GM12878 (cell line): Measurements from ENCODE around the gene RAP1GAP. TPM values are rescaled to one million over a fixed set of nuclear protein-coding genes. Genes with fewer than 3 reads are reported as not detected.
A peak's percentile ranks its signal among the peaks of the same experiment; 100 is the strongest.

Source experiments
- ATAC-seq: fragments of 200-7000 bp; cut with Tn5 transposase; 3 replicates; pipeline ENCODE4 v1.9.1; 2020; ENCODE audit warnings: mild to moderate bottlenecking, moderate library complexity
- BruUV-seq: library from RNA; stranded (reverse); fragments of 400-500 nt; replicated peaks from 2 replicates; lab custom pipeline; 2021; lab: Mats Ljungman, UMichigan
- CTCF ChIA-PET: fragments of 300-600 bp; sonication (Branson Sonifier 250); formaldehyde crosslinking; extraction: SDS; loops from one replicate; lab custom pipeline; 2021; ENCODE audit warnings: inconsistent platforms; lab: Yijun Ruan, JAX
- POLR2A ChIA-PET: fragments of 350-600 bp; formaldehyde crosslinking; extraction: SDS; loops from one replicate; lab custom pipeline; 2021; ENCODE audit warnings: inconsistent platforms; lab: Charles Lee
- RAD21 ChIA-PET: fragments of 300-600 bp; sonication (Branson Sonifier 250); formaldehyde crosslinking; loops from one replicate; lab custom pipeline; 2023; ENCODE audit warnings: antibody characterized with exemption; ENCODE audit not compliant: unreplicated experiment; lab: Charles Lee
- SMC1A ChIA-PET: fragments of 300-600 bp; sonication (Branson Sonifier 250); formaldehyde crosslinking; loops from one replicate; lab custom pipeline; 2023; ENCODE audit not compliant: unreplicated experiment, uncharacterized antibody; lab: Charles Lee
- DNase-seq: peaks from one replicate; pipeline ENCODE4 v3.0.0-alpha.2; 2011; ENCODE audit warnings: low read depth, low spot score
- FAIRE-seq: peaks from 3 replicates; lab custom pipeline; 2011; peaks lifted over from hg19 to GRCh38; lab: Jason Lieb, UNC
- H2AFZ ChIP-seq: 2 replicates; pipeline ENCODE4 v1.6.0; 2011; ENCODE audit warnings: low read depth, low read length, control low read depth; ENCODE audit not compliant: control insufficient read depth
- H3K27ac ChIP-seq: 2 replicates; pipeline ENCODE4 v1.5.1; 2011; ENCODE audit warnings: control low read depth; ENCODE audit not compliant: control insufficient read depth, insufficient read depth
- H3K27me3 ChIP-seq, 2 experiments: replicated peaks in 1 of 2; 2 replicates each; pipeline versions ENCODE4 v1.6.0 to v1.6.1; 2011; ENCODE audit warnings: low read length in 1 of 2; ENCODE audit not compliant: control insufficient read depth in 2 of 2, insufficient read depth in 2 of 2
- H3K36me3 ChIP-seq, 2 experiments: 2 replicates each; pipeline ENCODE4 v1.5.1; 2011; ENCODE audit warnings: low read length in 1 of 2; ENCODE audit not compliant: control insufficient read depth in 2 of 2, insufficient read depth in 2 of 2
- H3K4me1 ChIP-seq: 2 replicates; pipeline ENCODE4 v1.6.1; 2011; ENCODE audit warnings: mild to moderate bottlenecking, low read length, moderate library complexity, mixed read lengths; ENCODE audit not compliant: control insufficient read depth, insufficient read depth
- H3K4me2 ChIP-seq: 2 replicates; pipeline ENCODE4 v1.6.0; 2011; ENCODE audit warnings: control low read depth; ENCODE audit not compliant: control insufficient read depth, insufficient read depth
- H3K4me3 ChIP-seq: fragments of 200-600 bp; sonication (generic); 2 replicates; pipeline ENCODE4 v1.5.1; 2016
- H3K79me2 ChIP-seq: 2 replicates; pipeline ENCODE4 v1.6.0; 2011; ENCODE audit warnings: low read length; ENCODE audit not compliant: control insufficient read depth, insufficient read depth
- H3K9ac ChIP-seq: 2 replicates; pipeline ENCODE4 v1.8.0; 2011; ENCODE audit warnings: low read length, control low read depth, mixed read lengths; ENCODE audit not compliant: control insufficient read depth, insufficient read depth
- H3K9me3 ChIP-seq: replicated peaks from 3 replicates; pipeline ENCODE4 v1.5.1; 2011; ENCODE audit warnings: mild to moderate bottlenecking, low read length; ENCODE audit not compliant: control insufficient read depth, insufficient read depth
- H4K20me1 ChIP-seq: 2 replicates; pipeline ENCODE4 v1.6.0; 2011; ENCODE audit not compliant: control insufficient read depth, insufficient read depth
- EP300 ChIP-seq, 2 experiments: fragments of 150-350 bp in 1 of 2; IDR thresholded peaks; 2 replicates each; pipeline ENCODE4 v1.6.1; 2011 to 2012; ENCODE audit warnings: low read depth in 2 of 2, low read length in 2 of 2, borderline replicate concordance in 1 of 2, improper control_type of control experiment in 1 of 2, inconsistent platforms in 1 of 2; ENCODE audit not compliant: control insufficient read depth in 1 of 2
- ETV6 ChIP-seq, 2 experiments: fragments of 450-650 bp in 1 of 2; IDR thresholded peaks in 1 of 2; conservative IDR thresholded peaks in 1 of 2; 2 replicates each; pipeline ENCODE4 v1.6.1; 2014; ENCODE audit warnings: antibody characterized with exemption in 1 of 2, borderline replicate concordance in 1 of 2, low read depth in 1 of 2, mild to moderate bottlenecking in 1 of 2, moderate library complexity in 1 of 2
- KAT2A ChIP-seq: conservative IDR thresholded peaks from 2 replicates; pipeline ENCODE4 v1.6.1; 2011; ENCODE audit warnings: low read depth, low read length; ENCODE audit not compliant: control insufficient read depth
- MEF2B ChIP-seq: fragments of 450-650 bp; IDR thresholded peaks from 2 replicates; pipeline ENCODE4 v1.6.1; 2018; ENCODE audit warnings: mild to moderate bottlenecking, moderate library complexity; ENCODE audit not compliant: partially characterized antibody, poor library complexity, severe bottlenecking
- PAX5 ChIP-seq: IDR thresholded peaks from 2 replicates; pipeline ENCODE4 v1.6.1; 2011; ENCODE audit warnings: low read depth, low read length, borderline replicate concordance
- PML ChIP-seq: IDR thresholded peaks from 2 replicates; pipeline ENCODE4 v1.6.1; 2012; ENCODE audit warnings: low read length, inconsistent platforms
- POLR2A ChIP-seq: IDR thresholded peaks from 2 replicates; pipeline ENCODE4 v1.6.1; 2011; ENCODE audit warnings: low read depth, mild to moderate bottlenecking, low read length
- TAF1 ChIP-seq: IDR thresholded peaks from 2 replicates; pipeline ENCODE4 v1.6.1; 2011; ENCODE audit warnings: mild to moderate bottlenecking, low read depth, low read length, borderline replicate concordance
- ZNF24 ChIP-seq: fragments of 450-650 bp; IDR thresholded peaks from 2 replicates; pipeline ENCODE4 v1.6.1; 2017; ENCODE audit warnings: antibody characterized with exemption, mild to moderate bottlenecking
- ZNF274 ChIP-seq: IDR thresholded peaks from one replicate; pipeline ENCODE4 v1.8.0; 2011; ENCODE audit not compliant: insufficient read length, insufficient read depth
- WGBS: methylation state at CpG from one replicate; pipeline ENCODE4 v1.1.6; 2016; ENCODE audit warnings: low lambda C conversion rate; ENCODE audit not compliant: insufficient replicate concordance, insufficient coverage; ENCODE audit errors: missing lambda C conversion rate; 5-methylcytosine and 5-hydroxymethylcytosine counted together
- in situ Hi-C: fragments of 300-500 bp; cut with MboI; formaldehyde crosslinking; loops from 9 replicates; pipeline ENCODE4 v1.14.3; 2018; ENCODE audit warnings: mixed read lengths
- intact Hi-C: fragments of 100-400 bp; cut with micrococcal nuclease; formaldehyde crosslinking; loops from one replicate; pipeline ENCODE4 v1.14.2; 2022; ENCODE audit not compliant: unreplicated experiment
- polyA plus RNA-seq, 11 experiments: library from polyadenylated mRNA; depleted of rRNA in 4 of 11; unstranded in 6 of 11; stranded (reverse) in 5 of 11; fragments of >200 nt; fragmentation: Nextera tagmentation in 4 of 11; fragmentation: Illumina TruSeq in 1 of 11; extraction: Ambion mirVana in 4 of 11; extraction: Trizol in 1 of 11; gene quantifications; 1 replicate in 1 of 11; 2 replicates in 10 of 11; pipeline versions ENCODE4 v1.2.1 to v1.2.3, GENCODE V29; 2011 to 2016; ENCODE audit warnings: inconsistent platforms in 2 of 11, missing spikeins in 2 of 11, low read depth in 1 of 11
- total RNA-seq, 4 experiments: library from RNA; depleted of rRNA in 3 of 4; stranded (reverse); fragments of >200 nt in 3 of 4; fragmentation: Illumina TruSeq in 1 of 4; extraction: Trizol in 1 of 4; gene quantifications; 2 replicates each; pipeline versions ENCODE4 v1.2.1 to v1.2.3, GENCODE V29; 2013 to 2021
- TF ChIP-seq, protein P1 (sequence below): IDR thresholded peaks from 2 replicates; pipeline ENCODE4 v1.6.1; 2012; ENCODE audit warnings: low read depth, low read length, improper control_type of control experiment
- TF ChIP-seq, protein P2 (sequence below): IDR thresholded peaks from 2 replicates; pipeline ENCODE4 v1.6.1; 2011; ENCODE audit warnings: low read depth, mild to moderate bottlenecking, low read length, moderate library complexity, borderline replicate concordance; ENCODE audit errors: extremely low read depth
- TF ChIP-seq, protein P3 (sequence below): IDR thresholded peaks from 2 replicates; pipeline ENCODE4 v1.6.1; 2012; ENCODE audit warnings: low read depth, low read length, improper control_type of control experiment
- TF ChIP-seq, protein P4 (sequence below): fragments of 450-650 bp; formaldehyde crosslinking; IDR thresholded peaks from 2 replicates; pipeline ENCODE4 v1.5.0; 2022; ENCODE audit warnings: mild to moderate bottlenecking, missing genetic modification characterization
- TF ChIP-seq, protein P5 (sequence below): IDR thresholded peaks from 2 replicates; pipeline ENCODE4 v1.6.1; 2011; ENCODE audit warnings: borderline replicate concordance, low read depth, mild to moderate bottlenecking, moderate library complexity, mixed read lengths, low read length; ENCODE audit not compliant: insufficient read depth; ENCODE audit errors: extremely low read length

Gene RAP1GAP
- total and polyA plus RNA-seq, 10 of the 15 experiments (the other 5 are each of a cell fraction or from before 2014, with no cell fraction given), result 0.04 to 0.96 (median 0.09) TPM; not detected in 3

DNA sequence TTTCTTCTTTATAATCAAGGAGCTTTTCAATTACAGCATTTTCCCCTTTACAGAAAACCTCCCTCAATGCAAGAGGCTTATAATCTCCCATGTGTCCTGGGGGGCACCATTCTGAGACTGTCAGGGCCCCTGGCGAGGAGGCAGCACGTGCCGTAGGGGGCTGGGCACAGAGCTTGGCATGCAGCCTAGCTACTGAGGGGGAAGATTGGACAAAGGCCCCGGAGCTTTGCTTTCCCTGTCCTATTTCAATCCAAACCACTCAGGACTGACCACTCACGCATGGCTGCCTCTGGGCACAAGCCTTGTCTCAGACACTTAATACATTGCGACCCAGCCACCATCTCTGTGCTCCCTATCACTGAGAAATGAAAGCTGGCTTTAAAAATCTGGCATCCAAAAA lies 2.8 kb upstream of the RAP1GAP start:
- Histone ChIP-seq H3K79me2 (no peaks in the 10 kb centered on the region), H3K4me1 (peaks cover 3% of the 10 kb centered on the region; the same call in 1 of the 2 replicates), H2AFZ (no peak overlapping the region), H3K4me3 (no peak overlapping the region), H3K9me3 (no peaks in the 10 kb centered on the region), H3K4me2 (no peak overlapping the region), H3K36me3 (no peaks in the 10 kb centered on the region; a peak in 1 of 4 replicates), H3K27me3 (peaks cover 0 to 6% of the 10 kb centered on the region in 2 experiments), H3K9ac (no peak overlapping the region)
- ChIA-PET RAD21 (interaction anchor here (1.1 kb wide), 1 partner anchor 110 kb away, joined by 4 read pairs; the partner anchor contains the start of gene USP48), POLR2A (no interaction called here), SMC1A (interaction anchor here (1.4 kb wide), 1 partner anchor 130 kb away, joined by 3 read pairs; no protein-coding TSS in a partner anchor), CTCF (no interaction called here)
- ATAC-seq (no peak), FAIRE-seq (no peak)
- in situ Hi-C loops, result no loop called here
- BruUV-seq, result no TSS peak
- TF ChIP-seq ETV6 (conservative IDR thresholded peaks at IDR 0.05 in 1 of 2, IDR thresholded peaks at IDR 0.05 in 1 of 2; ENCODE audit: borderline replicate concordance in 1 of 2, low read depth in 1 of 2) (no peak), KAT2A (no peak), ZNF274 (no peak), TAF1 (no peak), PAX5 (0 out of 2 replicates have a peak, but pooled peaks have one; percentile 25), POLR2A (peak; percentile 12; the same call in 1 of the 2 replicates), ZNF24 (no peak), MEF2B (no peak), PML (no peak), EP300 (IDR thresholded peaks at IDR 0.05; ENCODE audit: borderline replicate concordance in 1 of 2, control insufficient read depth in 1 of 2, low read depth in 2 of 2, low read length in 2 of 2) (no peak)
- TF ChIP-seq, protein P1, sequence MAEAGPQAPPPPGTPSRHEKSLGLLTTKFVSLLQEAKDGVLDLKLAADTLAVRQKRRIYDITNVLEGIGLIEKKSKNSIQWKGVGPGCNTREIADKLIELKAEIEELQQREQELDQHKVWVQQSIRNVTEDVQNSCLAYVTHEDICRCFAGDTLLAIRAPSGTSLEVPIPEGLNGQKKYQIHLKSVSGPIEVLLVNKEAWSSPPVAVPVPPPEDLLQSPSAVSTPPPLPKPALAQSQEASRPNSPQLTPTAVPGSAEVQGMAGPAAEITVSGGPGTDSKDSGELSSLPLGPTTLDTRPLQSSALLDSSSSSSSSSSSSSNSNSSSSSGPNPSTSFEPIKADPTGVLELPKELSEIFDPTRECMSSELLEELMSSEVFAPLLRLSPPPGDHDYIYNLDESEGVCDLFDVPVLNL, result no peak
- TF ChIP-seq, protein P2, sequence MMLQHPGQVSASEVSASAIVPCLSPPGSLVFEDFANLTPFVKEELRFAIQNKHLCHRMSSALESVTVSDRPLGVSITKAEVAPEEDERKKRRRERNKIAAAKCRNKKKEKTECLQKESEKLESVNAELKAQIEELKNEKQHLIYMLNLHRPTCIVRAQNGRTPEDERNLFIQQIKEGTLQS, result no peak
- TF ChIP-seq, protein P3, sequence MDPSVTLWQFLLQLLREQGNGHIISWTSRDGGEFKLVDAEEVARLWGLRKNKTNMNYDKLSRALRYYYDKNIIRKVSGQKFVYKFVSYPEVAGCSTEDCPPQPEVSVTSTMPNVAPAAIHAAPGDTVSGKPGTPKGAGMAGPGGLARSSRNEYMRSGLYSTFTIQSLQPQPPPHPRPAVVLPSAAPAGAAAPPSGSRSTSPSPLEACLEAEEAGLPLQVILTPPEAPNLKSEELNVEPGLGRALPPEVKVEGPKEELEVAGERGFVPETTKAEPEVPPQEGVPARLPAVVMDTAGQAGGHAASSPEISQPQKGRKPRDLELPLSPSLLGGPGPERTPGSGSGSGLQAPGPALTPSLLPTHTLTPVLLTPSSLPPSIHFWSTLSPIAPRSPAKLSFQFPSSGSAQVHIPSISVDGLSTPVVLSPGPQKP, result no peak
- TF ChIP-seq, protein P4, sequence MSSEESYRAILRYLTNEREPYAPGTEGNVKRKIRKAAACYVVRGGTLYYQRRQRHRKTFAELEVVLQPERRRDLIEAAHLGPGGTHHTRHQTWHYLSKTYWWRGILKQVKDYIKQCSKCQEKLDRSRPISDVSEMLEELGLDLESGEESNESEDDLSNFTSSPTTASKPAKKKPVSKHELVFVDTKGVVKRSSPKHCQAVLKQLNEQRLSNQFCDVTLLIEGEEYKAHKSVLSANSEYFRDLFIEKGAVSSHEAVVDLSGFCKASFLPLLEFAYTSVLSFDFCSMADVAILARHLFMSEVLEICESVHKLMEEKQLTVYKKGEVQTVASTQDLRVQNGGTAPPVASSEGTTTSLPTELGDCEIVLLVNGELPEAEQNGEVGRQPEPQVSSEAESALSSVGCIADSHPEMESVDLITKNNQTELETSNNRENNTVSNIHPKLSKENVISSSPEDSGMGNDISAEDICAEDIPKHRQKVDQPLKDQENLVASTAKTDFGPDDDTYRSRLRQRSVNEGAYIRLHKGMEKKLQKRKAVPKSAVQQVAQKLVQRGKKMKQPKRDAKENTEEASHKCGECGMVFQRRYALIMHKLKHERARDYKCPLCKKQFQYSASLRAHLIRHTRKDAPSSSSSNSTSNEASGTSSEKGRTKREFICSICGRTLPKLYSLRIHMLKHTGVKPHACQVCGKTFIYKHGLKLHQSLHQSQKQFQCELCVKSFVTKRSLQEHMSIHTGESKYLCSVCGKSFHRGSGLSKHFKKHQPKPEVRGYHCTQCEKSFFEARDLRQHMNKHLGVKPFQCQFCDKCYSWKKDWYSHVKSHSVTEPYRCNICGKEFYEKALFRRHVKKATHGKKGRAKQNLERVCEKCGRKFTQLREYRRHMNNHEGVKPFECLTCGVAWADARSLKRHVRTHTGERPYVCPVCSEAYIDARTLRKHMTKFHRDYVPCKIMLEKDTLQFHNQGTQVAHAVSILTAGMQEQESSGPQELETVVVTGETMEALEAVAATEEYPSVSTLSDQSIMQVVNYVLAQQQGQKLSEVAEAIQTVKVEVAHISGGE (CRISPR knock-in tag), result no peak
- TF ChIP-seq, protein P5, sequence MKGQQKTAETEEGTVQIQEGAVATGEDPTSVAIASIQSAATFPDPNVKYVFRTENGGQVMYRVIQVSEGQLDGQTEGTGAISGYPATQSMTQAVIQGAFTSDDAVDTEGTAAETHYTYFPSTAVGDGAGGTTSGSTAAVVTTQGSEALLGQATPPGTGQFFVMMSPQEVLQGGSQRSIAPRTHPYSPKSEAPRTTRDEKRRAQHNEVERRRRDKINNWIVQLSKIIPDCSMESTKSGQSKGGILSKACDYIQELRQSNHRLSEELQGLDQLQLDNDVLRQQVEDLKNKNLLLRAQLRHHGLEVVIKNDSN, result no peak
- TF ChIP-seq, all 136 proteins: peak for 2
- Histone ChIP-seq H3K27ac (no peak overlapping the region), H4K20me1 (no peaks in the 10 kb centered on the region)
- intact Hi-C loops, result no loop called here
- WGBS, result 66% methylated on average over 6 of the region's 6 CpGs
- DNase-seq, result no peak
